ENCODE results near the gene UMODL1.

GRCh38 chr21:42088148-42088547 is 17.0 kb downstream of the UMODL1 start:
- no peak for TF ChIP-seq CTCF (IDR thresholded peaks at IDR 0.05; ENCODE audit: low read length)
- TF ChIP-seq EZH2phosphoT487 (IDR thresholded peaks at IDR 0.05; ENCODE audit: low read length): no peak

Data from MM.1S (cell line).